ENCODE measurements around the gene MCM9. TPM values are rescaled to one million over a fixed set of nuclear protein-coding genes. Genes with fewer than 3 reads are reported as not detected.

MCM9 gene
- total and polyA plus RNA-seq, 2 donors (not counting 1 experiment from before 2014, with no cell fraction given): 14.0 to 54.5 TPM

- no peak overlapping the region for H3K4me3 ChIP-seq (ENCODE audit: control extremely low read depth in 1 of 5, extremely low read depth in 1 of 5, insufficient read depth in 1 of 5, low read depth in 2 of 5, low read length in 4 of 5)
- no peaks in the 10 kb centered on the region for H3K9me3 ChIP-seq (ENCODE audit: control extremely low read depth in 1 of 3, control insufficient read depth in 2 of 3, insufficient read depth in 1 of 3, low read length in 2 of 3)
- H3K27ac ChIP-seq (ENCODE audit: low read length in 2 of 2): no peak overlapping the region
- H3K79me2 ChIP-seq (ENCODE audit: control insufficient read depth, insufficient read depth, low read length): no peaks in the 10 kb centered on the region
- Mint-ChIP-seq H3K9me3 (ENCODE audit: insufficient read depth) (no peaks in the 10 kb centered on the region), H3K27me3 (peaks cover 4% of the 10 kb centered on the region), H3K27ac (no peak overlapping the region), H3K4me1 (peaks cover 6% of the 10 kb centered on the region), H3K4me3 (no peak overlapping the region)
- ChIA-PET CTCF (interaction anchor here (1.3 to 12.0 kb wide), 4 partner anchors 10 to 215 kb away, joined by 3 to 146 read pairs (median 6); no protein-coding TSS in a partner anchor), POLR2A (no interaction called here)
- intact Hi-C loops (cut with micrococcal nuclease): no loop called here
- H3K4me1 ChIP-seq (ENCODE audit: control insufficient read depth in 2 of 2, insufficient read depth in 2 of 2, low read length in 2 of 2): no peaks in the 10 kb centered on the region
- TF ChIP-seq CTCF (IDR thresholded peaks at IDR 0.05) (no peak), EZH2 (IDR thresholded peaks at IDR 0.05; ENCODE audit: borderline replicate concordance, insufficient read depth, low read depth, low read length, poor library complexity, severe bottlenecking) (no peak)
- WGBS (ENCODE audit: insufficient coverage): 100% methylated on average over 1 of the region's 5 CpGs
- no peaks in the 10 kb centered on the region for H3K36me3 ChIP-seq (replicated peaks in 1 of 2; ENCODE audit: control extremely low read depth in 1 of 2, control insufficient read depth in 1 of 2, extremely low read depth in 1 of 2, insufficient read depth in 2 of 2, low read length in 1 of 2)
- H3K9ac ChIP-seq (ENCODE audit: low read length): no peak overlapping the region
- DNase-seq (no peak), ATAC-seq (ENCODE audit: low read depth) (no peak)
- no peak overlapping the region for H3K4me2 ChIP-seq (replicated peaks; ENCODE audit: low read depth, low read length, poor library complexity, severe bottlenecking)
- H3K27me3 ChIP-seq (replicated peaks in 1 of 4; ENCODE audit: control extremely low read depth in 1 of 4, control insufficient read depth in 3 of 4, insufficient read depth in 4 of 4, low read length in 3 of 4): no peaks in the 10 kb centered on the region
- no peak overlapping the region for H2AFZ ChIP-seq (ENCODE audit: insufficient read depth, low read depth, low read length, poor library complexity, severe bottlenecking)
- no peaks in the 10 kb centered on the region for H4K20me1 ChIP-seq (ENCODE audit: control insufficient read depth, insufficient read depth, low read length, poor library complexity, severe bottlenecking)
These were observed 154.3 kb downstream of the MCM9 start for GRCh38 chr6:118780668-118781067.

- Histone ChIP-seq H2AFZ (ENCODE audit: insufficient read depth, low read depth, low read length, poor library complexity, severe bottlenecking) (no peak overlapping the region), H3K79me2 (ENCODE audit: control insufficient read depth, insufficient read depth, low read length) (no peaks in the 10 kb centered on the region), H3K36me3 (replicated peaks in 1 of 2; ENCODE audit: control extremely low read depth in 1 of 2, control insufficient read depth in 1 of 2, extremely low read depth in 1 of 2, insufficient read depth in 2 of 2, low read length in 1 of 2) (no peaks in the 10 kb centered on the region), H3K9ac (ENCODE audit: low read length) (no peak overlapping the region), H3K4me2 (replicated peaks; ENCODE audit: low read depth, low read length, poor library complexity, severe bottlenecking) (no peak overlapping the region), H3K27ac (ENCODE audit: low read length in 2 of 2) (no peak overlapping the region), H4K20me1 (ENCODE audit: control insufficient read depth, insufficient read depth, low read length, poor library complexity, severe bottlenecking) (no peaks in the 10 kb centered on the region), H3K4me1 (ENCODE audit: control insufficient read depth in 2 of 2, insufficient read depth in 2 of 2, low read length in 2 of 2) (no peaks in the 10 kb centered on the region), H3K9me3 (ENCODE audit: control extremely low read depth in 1 of 3, control insufficient read depth in 2 of 3, insufficient read depth in 1 of 3, low read length in 2 of 3) (no peaks in the 10 kb centered on the region), H3K27me3 (replicated peaks in 1 of 4; ENCODE audit: control extremely low read depth in 1 of 4, control insufficient read depth in 3 of 4, insufficient read depth in 4 of 4, low read length in 3 of 4) (no peaks in the 10 kb centered on the region), H3K4me3 (ENCODE audit: control extremely low read depth in 1 of 5, extremely low read depth in 1 of 5, insufficient read depth in 1 of 5, low read depth in 2 of 5, low read length in 4 of 5) (no peak overlapping the region)
- ChIA-PET POLR2A (no interaction called here), CTCF (interaction anchor here (0.6 to 12.0 kb wide), 17 partner anchors 11 to 301 kb away, joined by 3 to 146 read pairs (median 6); partner anchors contain the start of gene CEP85L)
- Mint-ChIP-seq H3K9me3 (ENCODE audit: insufficient read depth) (no peaks in the 10 kb centered on the region), H3K27ac (no peak overlapping the region), H3K4me1 (peaks cover 6% of the 10 kb centered on the region), H3K4me3 (no peak overlapping the region), H3K27me3 (peaks cover 4% of the 10 kb centered on the region)
- intact Hi-C loops (cut with micrococcal nuclease): loop anchor here (1.0 kb wide), 4 partner anchors 80 to 333 kb away; partner anchors contain the start of gene CEP85L
- TF ChIP-seq EZH2 (IDR thresholded peaks at IDR 0.05; ENCODE audit: borderline replicate concordance, insufficient read depth, low read depth, low read length, poor library complexity, severe bottlenecking) (no peak), CTCF (IDR thresholded peaks at IDR 0.05) (peak; percentile 89)
- ATAC-seq (ENCODE audit: low read depth) (peak; percentile 68), DNase-seq (peak; percentile 75)
- 100% methylated on average over 3 of the region's 5 CpGs for WGBS (ENCODE audit: insufficient coverage)
These were observed 158.1 kb downstream of the MCM9 start for GRCh38 chr6:118776607-118777549.
